Stimulated activated CD4-positive, alpha-beta T cell treated with anti-CD3 and anti-CD28 coated beads, TNF-alpha, amount 100 ng/mL, for 48 hours (primary cell): ENCODE measurements around the gene LAIR1.

ENCODE experiments used
- DNase-seq, 3 donors: peaks; one replicate each; pipeline ENCODE4 v3.0.0-alpha.2; 2020; ENCODE audit warnings: low read depth in 3 of 3

Gene LAIR1

GRCh38 chr19:54317965-54318240 is 46.8 kb downstream of the LAIR1 start:
- DNase-seq, result no peak

GRCh38 chr19:54317108-54317964 is 47.4 kb downstream of the LAIR1 start:
- no peak for DNase-seq

GRCh38 chr19:54316746-54317107 is 48.0 kb downstream of the LAIR1 start:
- no peak for DNase-seq

GRCh38 chr19:54315956-54316355 is 48.8 kb downstream of the LAIR1 start:
- no peak for DNase-seq

- DNase-seq, result no peak
Measured at GRCh38 chr19:54312436-54313377, 52.0 kb downstream of the LAIR1 start, which contains the start of gene LILRA5. TSS of gene LILRA5 (minus strand) at chr19:54313166. CDS start at chr19:54313019, 147 bp downstream.

- DNase-seq, result no peak
Measured at GRCh38 chr19:54312011-54312410, 52.7 kb downstream of the LAIR1 start.

- DNase-seq, result no peak
Measured at GRCh38 chr19:54311486-54311885, 53.2 kb downstream of the LAIR1 start.

- DNase-seq, result no peak
Measured at GRCh38 chr19:54310543-54310942, 54.2 kb downstream of the LAIR1 start.

GRCh38 chr19:54309811-54310210 is 54.9 kb downstream of the LAIR1 start:
- no peak for DNase-seq

GRCh38 chr19:54307389-54308020 is 57.2 kb downstream of the LAIR1 start:
- no peak for DNase-seq

- no peak for DNase-seq
Measured at GRCh38 chr19:54305141-54305540, 59.6 kb downstream of the LAIR1 start.

GRCh38 chr19:54302257-54302656 is 62.5 kb downstream of the LAIR1 start:
- DNase-seq, result no peak
